HG03575 (cell line): ENCODE measurements around the gene CCL1.

ENCODE experiments used
- ATAC-seq: cut with Tn5 transposase; IDR thresholded peaks from one replicate; pipeline ENCODE4 v1.9.1; 2021; ENCODE audit not compliant: unreplicated experiment, insufficient number of reproducible peaks, low FRiP score; ENCODE audit errors: extremely low read depth

CCL1 gene, protein sequence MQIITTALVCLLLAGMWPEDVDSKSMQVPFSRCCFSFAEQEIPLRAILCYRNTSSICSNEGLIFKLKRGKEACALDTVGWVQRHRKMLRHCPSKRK

DNA sequence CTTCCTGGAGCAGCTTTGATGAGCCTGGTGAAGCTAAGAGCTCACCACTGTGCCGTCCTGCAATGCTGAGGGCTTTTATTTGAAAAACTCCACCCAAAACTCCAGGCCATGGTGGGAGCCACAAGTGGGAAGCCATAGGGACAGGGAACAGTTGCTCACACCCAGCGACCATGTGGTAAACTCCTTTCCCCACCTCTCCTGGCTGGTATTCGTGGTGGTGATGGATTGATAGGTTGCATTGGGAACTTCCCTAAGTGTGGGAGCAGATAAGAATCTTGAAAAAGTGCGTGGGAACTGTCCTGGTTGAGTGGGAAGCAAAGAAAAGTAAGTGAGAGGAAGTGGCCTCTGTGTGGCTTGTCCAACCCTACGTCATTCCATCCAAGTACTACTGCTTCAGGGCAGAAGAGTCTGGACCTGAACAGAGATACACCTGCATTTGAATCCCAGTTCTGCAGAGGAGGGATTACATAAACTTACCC lies at the start of gene CCL1:
Gene CCL1 (minus strand): TSS at position 51 of the 479 bp plus-strand sequence. CDS start 72 bp downstream, outside the sequence.
- ATAC-seq: no peak

DNA sequence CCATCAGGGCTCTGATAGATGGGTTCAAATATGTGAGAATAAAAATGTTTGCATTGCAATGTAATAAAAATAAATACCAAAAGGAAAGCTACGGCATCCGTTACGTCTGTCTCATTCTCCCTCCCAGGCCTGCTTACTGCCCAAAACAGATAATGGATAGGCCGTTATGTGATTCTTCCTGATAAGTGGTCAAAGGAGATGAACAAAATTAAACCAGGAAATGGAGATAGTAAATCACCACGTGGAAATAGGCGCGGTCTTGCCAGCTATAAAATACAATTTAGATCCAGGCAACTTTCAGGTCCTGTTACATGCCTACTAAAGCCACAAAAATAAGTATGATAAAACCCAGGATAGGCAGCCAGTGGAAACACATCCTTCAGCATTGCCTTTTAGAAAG lies 49.5 kb upstream of the CCL1 start:
- no peak for ATAC-seq

DNA sequence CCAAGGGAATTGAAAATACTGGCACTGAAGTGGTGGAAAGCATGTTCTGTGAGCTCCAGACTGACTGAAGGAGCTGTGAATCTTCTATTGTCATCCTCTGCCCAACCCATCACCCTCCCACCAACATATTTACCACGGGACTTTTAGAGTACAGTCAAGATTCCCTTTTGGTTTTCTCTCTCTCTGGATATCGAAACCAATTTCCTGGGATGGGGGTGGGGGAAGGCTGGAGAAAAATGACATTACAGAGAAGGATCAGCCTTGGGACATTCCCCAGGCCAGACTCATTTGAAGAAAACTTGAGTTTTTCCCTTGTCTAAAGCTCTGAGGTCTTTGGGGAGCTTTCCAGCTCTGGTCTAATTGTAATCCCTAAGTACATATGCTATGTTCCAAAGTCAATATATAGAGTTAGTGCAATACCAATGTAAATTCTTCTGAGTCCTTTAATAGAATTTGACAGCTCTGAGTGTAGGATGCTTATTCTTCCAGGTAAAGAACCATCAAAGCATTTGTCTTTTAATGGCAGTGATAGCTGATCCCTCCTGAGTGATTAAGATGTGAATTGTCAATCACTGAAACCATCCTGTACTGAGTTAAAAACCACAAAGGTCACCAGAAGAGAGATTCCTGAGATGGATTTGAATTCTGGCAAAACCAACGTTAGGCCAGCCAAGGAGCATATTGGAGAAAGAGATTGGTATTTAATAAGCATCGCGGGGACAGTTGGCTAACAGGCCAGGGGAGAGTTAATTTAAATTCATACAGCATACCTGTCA lies 48.8 kb upstream of the CCL1 start:
- no peak for ATAC-seq

DNA sequence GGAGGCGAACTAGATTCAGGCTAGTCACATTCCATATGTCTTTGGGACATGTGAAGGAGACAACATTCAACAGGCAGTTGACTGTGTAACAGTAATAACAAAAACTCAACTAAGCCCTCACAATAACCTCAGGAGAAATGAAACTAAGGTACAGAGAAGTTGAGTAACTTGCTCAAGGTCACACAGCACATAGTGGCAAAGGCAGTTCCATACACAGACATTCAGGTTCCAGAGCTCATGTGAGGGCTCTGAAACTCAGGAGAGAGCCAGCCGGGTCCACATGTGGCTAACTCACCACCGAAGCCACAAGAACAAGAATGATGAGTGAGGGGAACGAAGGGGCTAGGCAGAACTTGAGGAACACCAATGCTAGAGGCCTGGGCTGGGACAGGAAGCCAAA lies 46.3 kb upstream of the CCL1 start:
- ATAC-seq: no peak

DNA sequence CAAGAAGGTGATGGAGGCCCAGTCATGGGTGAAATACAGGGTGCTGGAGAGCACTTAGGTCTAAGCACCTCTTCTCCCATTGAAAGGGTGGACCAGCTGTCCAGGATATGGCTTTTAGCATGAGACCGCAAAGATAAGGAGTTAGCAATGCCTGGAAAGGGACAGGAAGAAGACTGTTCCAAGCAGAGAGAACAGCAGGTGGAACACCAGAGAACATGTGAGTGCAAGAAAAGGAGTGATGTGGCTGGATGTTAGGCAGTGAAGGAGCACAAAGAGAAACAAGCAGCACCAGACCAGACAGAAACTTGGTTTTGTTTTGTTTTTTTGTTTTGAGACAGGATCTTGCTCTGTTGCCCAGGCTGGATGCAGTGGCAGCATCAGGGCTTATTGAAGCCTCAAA lies 45.4 kb upstream of the CCL1 start:
- no peak for ATAC-seq

DNA sequence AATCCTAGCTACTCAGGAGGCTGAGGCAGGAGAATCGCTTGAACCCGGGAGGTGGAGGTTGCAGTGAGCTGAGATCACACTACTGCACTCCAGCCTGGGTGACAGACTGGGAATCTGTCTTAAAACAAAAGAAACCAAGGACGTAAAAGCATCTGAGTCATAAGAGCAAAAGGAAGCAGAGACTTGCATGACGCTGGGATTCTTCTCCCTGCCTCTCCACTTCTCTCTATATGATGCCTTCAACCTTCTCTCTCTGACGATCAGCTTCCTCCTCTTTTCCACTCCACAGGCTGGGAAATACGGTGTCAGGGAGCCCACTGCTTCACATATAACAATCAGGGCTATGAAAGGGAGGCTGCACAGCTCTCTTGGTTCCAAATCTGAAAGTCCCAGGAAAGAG lies 43.2 kb upstream of the CCL1 start:
- no peak for ATAC-seq

DNA sequence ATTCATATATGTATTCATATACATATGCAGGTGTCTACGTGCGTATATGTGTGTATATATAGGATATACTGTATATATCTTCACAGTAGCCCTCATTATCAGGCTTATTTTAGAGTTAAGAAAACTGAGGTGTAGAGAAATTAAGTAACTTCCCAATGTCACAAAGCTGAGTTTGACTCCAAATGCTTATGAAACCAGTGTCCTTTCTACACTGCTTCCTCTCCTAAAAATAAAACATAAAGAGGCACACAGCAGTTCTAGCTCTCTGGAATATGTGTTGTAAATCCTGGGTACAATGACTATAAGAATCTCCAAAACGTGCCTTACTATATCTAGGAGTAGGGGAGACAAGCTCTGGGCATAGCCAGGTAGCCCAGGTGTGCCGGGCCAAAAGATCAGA lies 40.0 kb upstream of the CCL1 start:
- ATAC-seq: no peak

DNA sequence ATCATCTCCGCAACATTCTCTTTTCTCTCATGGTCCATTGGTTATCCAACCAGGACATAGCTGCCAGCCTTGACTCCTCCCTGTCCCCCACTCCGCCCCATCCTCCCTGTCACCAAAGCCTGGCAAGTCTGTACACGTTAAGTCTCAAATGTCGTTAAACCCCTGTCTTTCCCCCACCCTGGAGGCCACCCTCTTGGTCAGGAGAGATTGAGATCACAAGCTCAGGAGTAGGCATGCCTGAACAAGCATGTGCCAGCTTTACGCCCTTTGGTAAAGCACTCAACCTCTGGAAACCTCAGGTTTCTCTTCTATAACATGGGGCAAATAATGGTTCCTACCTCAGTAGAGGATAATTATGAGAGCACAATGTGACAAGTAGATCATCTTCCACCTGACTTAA lies 38.1 kb upstream of the CCL1 start:
- ATAC-seq: no peak

DNA sequence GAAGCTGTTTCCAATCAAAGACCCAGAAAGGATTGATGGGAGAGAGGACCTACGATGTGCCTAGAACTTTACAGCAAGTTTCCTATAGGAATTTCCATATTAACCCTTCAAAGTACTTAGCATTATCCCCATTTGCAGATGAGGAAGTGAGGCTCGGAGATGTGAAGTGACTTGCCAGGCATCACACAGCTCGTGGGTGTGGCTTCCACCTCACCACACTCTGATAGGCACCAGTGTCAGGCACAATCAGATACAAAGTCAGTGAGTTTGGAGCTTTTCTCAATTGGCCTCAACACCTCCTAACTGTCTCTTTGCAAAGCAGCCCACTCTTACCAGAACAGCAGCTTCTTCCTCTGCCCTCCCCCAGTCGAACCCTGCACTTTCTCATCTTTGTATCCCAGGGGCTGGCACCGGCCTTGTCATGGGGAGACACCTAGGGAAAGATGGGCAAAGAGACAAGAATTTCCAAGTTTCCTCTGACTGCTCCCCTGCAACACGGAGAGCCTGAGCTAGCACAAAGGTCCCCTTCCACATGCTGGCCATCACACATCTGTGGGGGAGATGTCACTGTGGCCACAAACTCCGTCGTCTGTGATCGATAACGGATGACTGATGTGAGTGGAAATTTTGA lies 37.4 kb upstream of the CCL1 start:
- no peak for ATAC-seq

DNA sequence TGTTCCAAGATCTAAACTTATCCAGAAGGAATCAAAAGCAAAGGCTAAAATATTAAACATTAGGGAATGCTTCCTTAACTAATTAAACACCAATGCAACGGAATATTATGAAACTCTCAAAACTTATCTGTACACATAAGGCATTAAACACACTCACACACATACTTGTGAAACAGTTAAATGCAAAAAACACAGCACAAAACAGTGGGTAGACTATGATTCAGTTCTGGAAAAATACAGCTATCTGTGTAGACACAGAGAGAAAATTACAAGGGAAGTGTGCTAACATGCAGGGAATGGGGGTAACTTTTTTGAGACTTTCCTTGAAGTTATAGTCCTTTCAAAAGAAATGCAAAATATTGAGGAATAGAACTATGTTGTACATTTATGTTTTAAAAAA lies 36.7 kb upstream of the CCL1 start:
- ATAC-seq: no peak

DNA sequence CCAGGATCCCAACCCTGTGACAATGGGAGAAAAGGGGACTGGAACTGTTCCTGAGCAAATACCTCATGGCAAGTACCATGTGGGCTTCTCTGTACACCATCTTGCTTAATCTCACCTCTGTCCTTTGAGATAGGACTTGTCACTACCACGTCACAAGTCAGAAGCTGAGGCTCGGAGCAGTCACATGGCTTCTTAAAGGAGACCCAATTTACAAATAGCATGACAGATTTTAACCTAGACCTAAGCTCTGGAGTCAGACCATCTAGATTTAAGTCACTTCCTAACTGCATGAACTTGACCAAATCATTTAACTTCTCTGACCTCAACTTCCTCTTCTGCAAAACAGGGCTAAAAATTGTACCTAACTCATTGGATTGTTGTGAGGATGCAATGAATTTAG lies 36.0 kb upstream of the CCL1 start:
- no peak for ATAC-seq

DNA sequence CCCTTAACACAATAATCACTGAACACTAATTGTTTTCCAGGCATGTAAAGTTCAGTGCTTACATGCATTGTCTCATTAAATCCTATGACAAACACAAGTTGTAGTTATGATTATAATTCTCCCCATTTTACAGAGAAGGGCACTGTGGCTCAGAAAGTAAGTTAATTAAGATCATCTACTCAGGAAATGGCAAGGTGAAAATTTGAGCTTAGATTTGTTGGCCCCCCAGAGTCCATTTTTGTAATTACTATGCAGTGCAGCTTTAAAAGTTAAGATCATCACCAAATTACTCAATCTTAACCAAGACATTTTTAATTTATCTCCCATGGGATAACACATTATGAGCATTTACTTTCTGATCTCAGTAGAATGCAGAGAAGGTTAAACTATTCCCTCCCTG lies 34.2 kb upstream of the CCL1 start:
- ATAC-seq: no peak

DNA sequence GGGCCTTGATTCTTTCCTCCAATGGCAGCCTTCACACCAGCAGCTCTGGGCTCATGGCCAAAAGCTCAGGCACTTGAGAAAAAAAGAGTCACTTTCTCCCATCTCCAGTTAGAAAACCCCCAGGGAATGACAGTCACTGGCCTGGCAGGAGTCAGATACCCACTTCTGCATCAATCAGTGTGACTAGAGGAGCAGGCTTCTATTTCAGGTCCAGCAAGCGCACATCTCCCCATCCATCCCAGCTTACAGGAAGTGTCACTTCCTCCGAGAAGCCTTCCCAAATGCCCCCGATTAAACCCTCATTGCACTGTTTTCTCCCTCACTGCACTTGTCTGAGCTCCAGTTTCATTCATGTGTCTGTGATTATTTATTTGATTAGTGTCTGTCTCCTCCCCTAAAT lies 30.4 kb upstream of the CCL1 start:
- no peak for ATAC-seq

DNA sequence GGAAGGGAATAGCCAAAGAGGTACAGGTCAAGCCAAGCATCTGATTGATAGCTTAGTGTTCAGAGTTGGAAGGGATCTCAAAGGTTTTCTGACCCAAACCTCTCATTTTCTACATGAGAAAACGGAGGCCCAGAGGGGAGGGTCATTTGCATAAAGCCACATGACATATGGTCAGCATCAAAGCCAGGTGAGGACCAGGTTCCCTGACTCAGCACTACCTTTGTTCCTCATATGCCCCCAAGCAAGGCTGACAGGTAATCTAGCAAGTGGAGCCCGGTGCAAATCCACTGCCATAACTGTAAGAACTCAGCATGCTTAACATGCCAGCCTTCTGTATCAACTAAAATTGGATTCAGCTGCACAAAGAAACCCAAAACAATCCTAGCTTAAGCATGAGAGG lies 28.2 kb upstream of the CCL1 start:
- no peak for ATAC-seq

DNA sequence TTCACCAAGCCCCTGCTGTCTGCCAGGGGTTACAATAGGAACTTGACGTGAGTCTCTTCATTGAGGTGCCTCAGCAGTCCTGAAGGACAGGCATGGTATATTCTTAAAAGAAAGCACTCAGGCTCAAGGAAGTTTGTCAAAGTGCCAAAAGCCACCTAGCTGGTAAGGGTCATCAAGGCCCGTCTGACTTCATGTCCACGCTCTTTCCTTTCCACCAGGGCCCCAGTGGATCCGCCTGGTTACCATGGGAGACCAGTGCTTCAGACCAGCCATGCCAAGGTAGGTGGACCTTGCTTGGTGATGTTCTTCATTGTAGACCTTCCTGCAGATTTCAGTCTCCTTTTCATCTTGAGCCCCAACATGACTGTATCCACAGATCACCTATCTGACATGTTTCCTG lies 27.6 kb upstream of the CCL1 start:
- ATAC-seq: no peak

DNA sequence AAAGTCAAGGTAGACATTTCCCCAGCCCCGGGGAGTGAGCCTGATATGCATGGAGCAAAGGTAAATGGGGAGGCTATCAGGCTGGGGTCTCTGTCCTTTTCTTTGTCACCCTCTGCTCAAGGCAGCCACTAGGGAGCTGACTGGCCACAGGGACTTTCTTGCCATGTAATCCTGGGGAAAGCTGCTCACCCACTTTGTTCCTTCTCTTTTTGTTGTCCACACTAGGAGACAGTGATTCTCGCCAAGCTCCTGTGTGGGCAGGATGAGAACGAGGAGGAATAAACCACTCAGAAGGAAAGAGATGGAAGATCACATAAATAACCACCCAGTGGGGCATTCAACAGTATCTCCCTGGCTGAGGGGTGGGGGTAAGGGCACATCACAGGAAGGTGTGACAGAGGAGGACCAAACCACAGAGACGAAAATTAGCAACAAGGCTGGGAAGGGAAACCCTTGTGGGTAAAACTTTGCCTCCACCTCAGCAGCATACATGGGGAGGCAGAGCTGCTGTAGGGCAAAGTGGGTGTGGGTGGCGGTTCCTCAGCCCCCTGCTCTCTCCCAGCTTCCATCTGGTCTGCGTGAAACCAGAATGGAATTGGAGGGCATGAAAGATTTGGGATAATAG lies 26.2 kb upstream of the CCL1 start:
- no peak for ATAC-seq

DNA sequence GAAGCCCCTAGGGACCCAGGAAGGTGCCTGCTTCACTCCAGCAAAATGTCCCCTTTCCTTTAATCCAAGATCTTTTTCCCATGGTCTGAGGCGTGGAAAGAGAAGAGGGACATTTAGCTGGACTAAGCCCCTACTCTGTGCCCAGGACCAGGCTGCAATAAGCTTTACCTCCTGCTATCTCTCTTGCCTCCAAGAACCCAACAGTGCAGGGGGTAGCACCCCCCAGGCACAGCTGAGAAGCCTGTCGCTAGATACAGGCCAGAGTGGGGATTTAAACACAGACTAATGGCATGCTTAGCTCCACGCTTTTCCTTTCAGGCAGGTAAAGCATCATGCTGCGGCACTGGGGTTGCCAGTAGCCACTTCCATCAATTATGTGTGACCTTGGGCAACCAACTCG lies 24.5 kb upstream of the CCL1 start:
- no peak for ATAC-seq

DNA sequence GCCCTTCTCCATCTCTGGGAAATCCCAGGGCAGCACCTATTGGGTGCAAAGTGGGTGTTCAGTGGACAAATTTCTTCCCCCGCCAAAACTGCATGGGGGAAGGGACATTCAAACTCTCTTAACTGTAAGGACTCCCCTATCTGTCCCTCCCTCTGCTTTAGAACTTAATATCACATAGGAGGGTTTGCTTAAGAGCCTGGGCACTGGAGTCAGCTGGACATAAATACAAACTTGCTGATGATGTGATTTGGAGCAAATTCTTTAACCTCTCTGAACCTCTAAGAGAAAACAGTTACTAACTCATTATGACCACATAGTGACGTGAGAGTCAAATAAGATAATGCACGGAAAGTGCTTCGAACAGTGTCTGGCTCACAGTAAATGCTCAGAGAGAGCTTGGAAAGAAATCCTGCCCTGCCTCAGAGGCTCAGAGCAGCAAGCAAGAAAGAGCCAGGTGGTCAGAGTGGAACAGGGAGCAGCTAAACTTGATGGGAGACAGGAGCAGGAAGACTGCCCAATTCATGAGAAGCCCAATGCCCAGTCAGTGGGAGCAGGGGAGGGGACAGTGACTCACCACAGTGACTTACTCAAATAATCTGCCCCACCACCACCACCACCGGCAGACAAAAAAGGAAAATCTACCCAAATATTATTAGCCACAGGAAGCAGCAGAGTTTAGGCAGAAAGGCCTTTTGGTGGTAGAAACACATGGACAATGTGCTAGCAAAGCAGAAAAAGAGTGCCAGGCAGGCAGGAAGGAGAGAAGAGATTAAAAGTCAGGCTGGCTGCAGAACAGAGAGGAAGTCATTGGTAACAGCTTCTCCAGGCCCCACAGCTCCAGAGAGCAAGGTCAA lies 23.9 kb upstream of the CCL1 start:
- ATAC-seq: no peak

DNA sequence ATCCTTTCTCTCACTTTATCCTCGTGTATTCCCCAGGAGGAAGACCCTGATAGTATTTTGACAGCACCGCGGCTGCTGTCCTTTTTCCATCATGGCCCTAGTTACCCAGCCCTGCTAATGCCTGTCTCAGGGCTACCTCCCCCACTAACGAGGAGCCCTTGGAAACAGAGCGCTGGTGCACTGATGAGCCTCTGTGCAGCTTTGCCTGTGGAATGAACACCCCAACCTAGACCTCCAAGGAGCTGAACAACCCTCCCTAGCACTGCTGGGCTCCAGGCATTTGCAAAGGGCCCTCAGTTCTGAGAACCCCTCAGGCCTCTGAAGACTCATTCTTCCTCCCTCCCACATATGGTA lies 23.3 kb upstream of the CCL1 start:
- no peak for ATAC-seq
